ENCODE measurements around the gene PES1.
"Not testable (repeated sequence)": the region's sequence is repeated elsewhere in the genome, so short reads cannot be mapped to it uniquely, and the experiment has no call there.

Gene PES1

GRCh38 chr22:30634471-30635233 is 42.9 kb upstream of the PES1 start:
- DNase-seq (ENCODE audit: low spot score), result peak; percentile 96
- TF ChIP-seq CTCF (IDR thresholded peaks at IDR 0.05; ENCODE audit: extremely low read depth, missing control alignments), result peak; percentile 95

- DNase-seq (ENCODE audit: low spot score), result not testable (repeated sequence)
Observed at GRCh38 chr22:30631469-30631868, 39.8 kb upstream of the PES1 start.

- no peak for TF ChIP-seq CTCF (IDR thresholded peaks at IDR 0.05; ENCODE audit: extremely low read depth, missing control alignments)
- DNase-seq (ENCODE audit: low spot score), result no peak
Observed at GRCh38 chr22:30628491-30628890, 36.8 kb upstream of the PES1 start.

GRCh38 chr22:30627471-30627870 is 35.8 kb upstream of the PES1 start:
- no peak for DNase-seq (ENCODE audit: low spot score)
- TF ChIP-seq CTCF (IDR thresholded peaks at IDR 0.05; ENCODE audit: extremely low read depth, missing control alignments), result no peak

- TF ChIP-seq CTCF (IDR thresholded peaks at IDR 0.05; ENCODE audit: extremely low read depth, missing control alignments), result no peak
- no peak for DNase-seq (ENCODE audit: low spot score)
Observed at GRCh38 chr22:30626413-30626812, 34.7 kb upstream of the PES1 start.

GRCh38 chr22:30619909-30620308 is 28.2 kb upstream of the PES1 start:
- DNase-seq (ENCODE audit: low spot score), result not testable (repeated sequence)

GRCh38 chr22:30617819-30618218 is 26.1 kb upstream of the PES1 start:
- no peak for TF ChIP-seq CTCF (IDR thresholded peaks at IDR 0.05; ENCODE audit: extremely low read depth, missing control alignments)
- DNase-seq (ENCODE audit: low spot score), result no peak

GRCh38 chr22:30615543-30615954 is 23.8 kb upstream of the PES1 start:
- TF ChIP-seq CTCF (IDR thresholded peaks at IDR 0.05; ENCODE audit: extremely low read depth, missing control alignments), result no peak
- DNase-seq (ENCODE audit: low spot score), result no peak

Measured in GM20000 (cell line).